GM18505 (cell line): Measurements from ENCODE around the gene ITIH2.
"Not testable (repeated sequence)": the region's sequence is repeated elsewhere in the genome, so short reads cannot be mapped to it uniquely, and the experiment has no call there.

ENCODE experiments used
- ATAC-seq: cut with Tn5 transposase; IDR thresholded peaks from one replicate; pipeline ENCODE4 v1.9.1; 2021; ENCODE audit not compliant: unreplicated experiment
- POLR2A ChIP-seq: IDR thresholded peaks from 4 replicates; pipeline ENCODE4 v1.6.1; 2011; ENCODE audit warnings: borderline replicate concordance; ENCODE audit not compliant: insufficient read depth, insufficient read length; ENCODE audit errors: extremely low read depth

ITIH2 gene

GRCh38 chr10:7750222-7750621 is 47.1 kb downstream of the ITIH2 start:
- no peak for ATAC-seq

DNA sequence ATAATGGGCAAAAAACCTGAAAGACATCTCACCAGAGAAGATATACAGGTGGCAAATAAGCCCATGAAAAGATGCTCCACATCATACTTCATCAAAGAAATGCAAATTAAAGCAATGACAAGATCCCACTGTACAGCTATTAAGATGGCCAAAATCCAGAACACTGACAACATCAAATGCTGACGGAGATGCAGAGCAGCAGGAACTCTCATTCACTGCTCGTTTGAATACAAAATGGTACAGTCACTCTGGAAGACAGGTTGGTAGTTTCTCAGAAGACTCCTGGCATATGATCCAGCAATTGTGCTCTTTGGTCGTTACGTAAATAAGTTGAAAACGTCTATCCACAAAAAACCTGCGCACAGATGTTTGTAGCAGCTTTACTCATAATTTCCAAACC is 49.1 kb downstream of the ITIH2 start:
- TF ChIP-seq POLR2A = no peak
- no peak for ATAC-seq

More at GRCh38 chr10:7750222-7750621, 47.1 kb downstream of the ITIH2 start:
- TF ChIP-seq POLR2A = no peak

GRCh38 chr10:7755103-7755502 is 52.0 kb downstream of the ITIH2 start:
- no peak for TF ChIP-seq POLR2A
- no peak for ATAC-seq

GRCh38 chr10:7756360-7756992 is 53.4 kb downstream of the ITIH2 start:
- no peak for ATAC-seq
- no peak for TF ChIP-seq POLR2A

GRCh38 chr10:7763929-7764328 is 60.8 kb downstream of the ITIH2 start:
- TF ChIP-seq POLR2A = no peak
- ATAC-seq = no peak

GRCh38 chr10:7766241-7766640 is 63.1 kb downstream of the ITIH2 start:
- no peak for TF ChIP-seq POLR2A
- no peak for ATAC-seq

DNA sequence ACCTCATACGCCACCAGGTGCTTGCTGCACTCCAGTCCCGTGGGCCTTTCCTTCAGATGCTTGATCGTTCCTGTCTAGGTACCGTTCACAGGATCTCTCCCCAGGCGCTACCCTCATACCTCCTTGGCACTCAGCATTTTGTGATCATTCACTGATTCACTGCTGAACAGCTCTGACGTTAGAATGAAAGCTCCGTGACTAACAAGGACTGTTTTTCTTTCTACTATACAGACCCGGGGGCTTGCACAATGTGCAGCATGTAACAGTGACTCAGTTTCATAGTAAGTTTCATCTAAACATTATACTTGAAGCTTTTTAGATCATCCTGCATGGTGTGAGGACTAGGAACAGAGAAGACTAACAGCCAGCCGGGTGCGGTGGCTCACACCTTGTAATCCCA is 64.1 kb downstream of the ITIH2 start:
- no peak for ATAC-seq
- no peak for TF ChIP-seq POLR2A

DNA sequence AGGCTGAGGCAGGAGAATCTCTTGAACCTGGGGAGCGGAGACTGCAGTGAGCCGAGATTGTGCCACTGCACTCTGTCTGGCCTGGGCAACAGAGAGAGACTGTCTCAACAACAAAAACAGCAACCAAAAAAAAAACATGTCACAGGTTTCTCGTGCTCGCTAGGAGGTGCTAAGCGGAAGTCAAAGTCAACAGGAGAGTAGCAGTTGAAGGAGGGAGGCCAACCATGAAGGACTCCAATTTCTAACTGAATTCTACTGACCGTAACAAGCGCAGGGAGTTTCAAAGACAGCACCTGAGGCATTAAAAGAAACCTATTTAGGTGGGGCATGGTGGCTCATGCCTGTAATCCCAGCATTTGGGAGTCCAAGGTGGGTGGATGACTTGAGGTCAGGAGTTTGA is 65.3 kb downstream of the ITIH2 start:
- ATAC-seq = no peak
- no peak for TF ChIP-seq POLR2A

DNA sequence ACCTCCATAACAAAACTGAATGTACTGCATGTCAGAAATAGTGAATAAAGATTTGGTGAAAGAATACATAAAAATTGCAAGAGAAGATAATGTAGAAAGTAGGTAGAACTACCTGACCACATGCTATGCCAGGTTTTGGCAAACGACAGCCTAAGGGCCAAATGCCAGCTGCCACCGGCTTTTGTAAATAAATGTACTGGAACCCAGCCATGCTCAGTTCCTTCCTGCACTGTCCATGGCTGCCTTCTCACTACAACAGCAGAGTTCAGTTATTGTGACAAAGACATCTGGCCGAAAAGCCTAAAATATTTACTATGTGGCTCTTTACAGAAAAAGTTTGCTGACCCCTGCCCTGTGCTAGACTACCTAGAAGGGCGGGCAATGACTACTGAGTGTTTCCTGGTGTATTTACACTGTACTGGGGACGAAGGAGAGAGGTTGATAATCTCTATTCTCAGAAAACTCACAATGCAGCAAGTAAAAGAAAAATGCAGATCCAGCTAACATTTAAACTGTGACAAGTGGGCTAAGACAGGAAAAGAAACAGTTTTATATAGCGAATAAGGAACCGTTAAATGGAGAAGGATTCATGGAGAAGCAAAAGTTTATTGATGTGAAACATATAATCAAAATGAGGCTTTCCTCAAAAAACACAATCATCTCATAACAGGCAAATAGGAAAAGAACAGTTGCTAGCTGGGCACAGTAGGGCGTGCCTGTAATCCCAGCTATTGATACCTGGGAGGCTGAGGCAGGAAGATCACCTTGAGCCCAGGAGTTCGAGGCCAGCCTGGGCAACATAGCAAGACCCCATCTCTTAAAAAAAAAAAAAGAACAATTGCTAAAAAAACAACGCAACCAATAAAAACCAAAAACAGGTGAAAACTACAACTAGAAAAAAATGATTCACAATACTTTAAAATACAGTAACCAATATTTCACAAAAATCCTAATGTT is 71.0 kb downstream of the ITIH2 start:
- no peak for ATAC-seq
- no peak for TF ChIP-seq POLR2A

GRCh38 chr10:7776777-7777176 is 73.7 kb downstream of the ITIH2 start:
- ATAC-seq = no peak
- TF ChIP-seq POLR2A = no peak

GRCh38 chr10:7782194-7782593 is 79.1 kb downstream of the ITIH2 start:
- ATAC-seq = not testable (repeated sequence)

GRCh38 chr10:7786430-7786829 is 83.3 kb downstream of the ITIH2 start:
- TF ChIP-seq POLR2A = no peak

DNA sequence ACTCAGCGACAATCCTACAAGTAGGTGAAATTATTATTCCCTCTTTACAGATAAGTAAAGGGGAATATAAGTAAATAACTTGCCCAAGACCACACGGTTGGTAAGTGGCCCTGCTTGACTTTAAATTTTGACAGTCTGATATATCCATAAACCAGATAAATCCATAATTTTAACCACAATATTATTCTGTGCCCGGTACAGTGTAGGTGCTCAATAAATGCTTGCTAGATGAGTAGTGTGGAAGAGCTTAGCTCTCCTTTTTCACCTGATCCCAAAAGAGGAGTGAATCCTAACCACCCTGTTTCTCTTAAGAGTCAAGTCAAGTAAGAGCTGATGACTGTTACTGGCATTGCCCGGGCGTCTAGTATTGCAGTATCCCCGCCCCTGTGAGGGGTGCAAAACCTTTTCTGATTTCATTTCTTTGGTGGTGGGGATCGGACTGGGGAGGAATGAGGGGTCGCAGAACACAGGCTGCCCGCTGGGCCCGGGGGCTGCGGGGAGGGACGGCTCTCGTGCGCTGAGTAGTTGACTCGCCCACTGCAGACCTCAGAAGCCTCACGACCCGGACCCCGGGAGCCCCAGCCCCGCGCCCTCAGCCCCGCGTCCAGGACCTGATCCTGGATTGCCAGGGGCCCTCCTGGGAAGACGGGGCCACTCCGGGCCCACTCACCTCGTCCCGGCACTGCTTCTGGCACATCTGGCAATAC is 84.2 kb downstream of the ITIH2 start:
- ATAC-seq = peak; percentile 13
- no peak for TF ChIP-seq POLR2A

More at GRCh38 chr10:7786430-7786829, 83.3 kb downstream of the ITIH2 start:
- no peak for ATAC-seq
